ENCODE results near the gene HRH1.
"Not testable (repeated sequence)": the region's sequence is repeated elsewhere in the genome, so short reads cannot be mapped to it uniquely, and the experiment has no call there.

Gene HRH1

GRCh38 chr3:11154036-11154952 lies at the start of gene HRH1:
HRH1 (plus strand) TSS chr3:11154493; CDS start chr3:11259038, 104,545 bp downstream.
- DNase-seq = no peak

GRCh38 chr3:11113316-11113715 lies 41.0 kb upstream of the HRH1 start:
- DNase-seq = not testable (repeated sequence)

GRCh38 chr3:11115548-11115947 lies 38.7 kb upstream of the HRH1 start:
- no peak for DNase-seq

GRCh38 chr3:11116336-11117059 lies 37.8 kb upstream of the HRH1 start:
- DNase-seq = no peak

- no peak for DNase-seq
Measured at GRCh38 chr3:11117591-11117990, 36.7 kb upstream of the HRH1 start.

GRCh38 chr3:11118181-11118682 lies 36.1 kb upstream of the HRH1 start:
- DNase-seq = no peak

- no peak for DNase-seq
Measured at GRCh38 chr3:11120091-11120805, 34.0 kb upstream of the HRH1 start.

- DNase-seq = no peak
Measured at GRCh38 chr3:11126653-11127052, 27.6 kb upstream of the HRH1 start.

- no peak for DNase-seq
Measured at GRCh38 chr3:11128682-11129632, 25.3 kb upstream of the HRH1 start.

GRCh38 chr3:11130385-11130784 lies 23.9 kb upstream of the HRH1 start:
- no peak for DNase-seq

- DNase-seq = no peak
Measured at GRCh38 chr3:11131371-11131770, 22.9 kb upstream of the HRH1 start.

GRCh38 chr3:11131886-11132285 lies 22.4 kb upstream of the HRH1 start:
- not testable (repeated sequence) for DNase-seq

GRCh38 chr3:11132861-11133260 lies 21.4 kb upstream of the HRH1 start:
- DNase-seq = no peak

- no peak for DNase-seq
Measured at GRCh38 chr3:11134794-11135193, 19.5 kb upstream of the HRH1 start.

- no peak for DNase-seq
Measured at GRCh38 chr3:11136116-11136515, 18.2 kb upstream of the HRH1 start.

- DNase-seq = no peak
Measured at GRCh38 chr3:11136830-11137626, 17.3 kb upstream of the HRH1 start.

- DNase-seq = no peak
Measured at GRCh38 chr3:11137627-11137959, 16.7 kb upstream of the HRH1 start.

GRCh38 chr3:11138371-11138770 lies 15.9 kb upstream of the HRH1 start:
- DNase-seq = no peak

GRCh38 chr3:11140030-11140712 lies 14.1 kb upstream of the HRH1 start:
- peak; percentile 25 for DNase-seq

- DNase-seq = no peak
Measured at GRCh38 chr3:11140713-11141104, 13.6 kb upstream of the HRH1 start.

GRCh38 chr3:11143476-11143875 lies 10.8 kb upstream of the HRH1 start:
- DNase-seq = no peak
